Keratinocyte (primary cell): ENCODE data around the gene LAMA2. TPM values are rescaled to one million over a fixed set of nuclear protein-coding genes. Genes with fewer than 3 reads are reported as not detected.

ENCODE experiments used
- DNase-seq: peaks from one replicate; pipeline ENCODE4 v3.0.0-alpha.2; 2011; ENCODE audit warnings: low read depth, missing footprints, low spot score
- FAIRE-seq: peaks from 2 replicates; lab custom pipeline; 2011; peaks lifted over from hg19 to GRCh38; lab: Jason Lieb, UNC
- H2AFZ ChIP-seq: 2 replicates; pipeline ENCODE4 v1.6.0; 2012; ENCODE audit warnings: low read length, control low read depth, inconsistent platforms; ENCODE audit not compliant: control insufficient read depth
- H3K27ac ChIP-seq: 2 replicates; pipeline ENCODE4 v1.5.1; 2011; ENCODE audit warnings: low read length; ENCODE audit not compliant: control insufficient read depth, insufficient read depth
- H3K27me3 ChIP-seq: 3 replicates; pipeline ENCODE4 v1.6.0; 2011; ENCODE audit warnings: low read length; ENCODE audit not compliant: control insufficient read depth, insufficient read depth; ENCODE audit errors: extremely low read depth
- H3K36me3 ChIP-seq, 2 experiments: 2 replicates in 1 of 2; 3 replicates in 1 of 2; pipeline ENCODE4 v1.5.1; 2011; ENCODE audit warnings: low read length in 2 of 2, mild to moderate bottlenecking in 1 of 2; ENCODE audit not compliant: control insufficient read depth in 2 of 2, insufficient read depth in 2 of 2; ENCODE audit errors: extremely low read depth in 1 of 2
- H3K4me1 ChIP-seq: 3 replicates; pipeline ENCODE4 v1.5.1; 2011; ENCODE audit warnings: low read length; ENCODE audit not compliant: control insufficient read depth, insufficient read depth; ENCODE audit errors: extremely low read depth
- H3K4me2 ChIP-seq: 3 replicates; pipeline ENCODE4 v1.6.0; 2011; ENCODE audit warnings: low read depth, low read length; ENCODE audit not compliant: control insufficient read depth, insufficient read depth; ENCODE audit errors: extremely low read depth
- H3K4me3 ChIP-seq, 3 experiments: fragments of 200-600 bp in 1 of 3; sonication (generic) in 1 of 3; 2 replicates in 2 of 3; 3 replicates in 1 of 3; pipeline ENCODE4 v1.5.1; 2011 to 2016; ENCODE audit warnings: low read length in 3 of 3, mild to moderate bottlenecking in 3 of 3, control low read depth in 2 of 3, inconsistent platforms in 1 of 3, low read depth in 1 of 3, mixed read lengths in 1 of 3, mixed run types in 1 of 3, moderate library complexity in 1 of 3; ENCODE audit not compliant: control insufficient read depth in 2 of 3, insufficient read depth in 2 of 3; ENCODE audit errors: extremely low read depth in 1 of 3
- H3K79me2 ChIP-seq: 2 replicates; pipeline ENCODE4 v1.6.0; 2012; ENCODE audit warnings: low read length; ENCODE audit not compliant: control insufficient read depth, insufficient read depth
- H3K9ac ChIP-seq: 3 replicates; pipeline ENCODE4 v1.6.0; 2011; ENCODE audit warnings: low read length; ENCODE audit not compliant: control insufficient read depth, insufficient read depth; ENCODE audit errors: extremely low read depth
- H3K9me1 ChIP-seq: 3 replicates; pipeline ENCODE4 v1.6.0; 2011; ENCODE audit warnings: low read length; ENCODE audit not compliant: control insufficient read depth, insufficient read depth; ENCODE audit errors: extremely low read depth
- H3K9me3 ChIP-seq: 2 replicates; pipeline ENCODE4 v1.5.1; 2012; ENCODE audit warnings: low read depth, low read length; ENCODE audit not compliant: control insufficient read depth
- H4K20me1 ChIP-seq: 3 replicates; pipeline ENCODE4 v1.6.0; 2011; ENCODE audit warnings: low read length; ENCODE audit not compliant: control insufficient read depth, insufficient read depth; ENCODE audit errors: extremely low read depth
- EZH2 ChIP-seq: IDR thresholded peaks from one replicate; pipeline ENCODE4 v1.6.1; 2012; ENCODE audit warnings: inconsistent platforms, mild to moderate bottlenecking, low read length, moderate library complexity
- dilution Hi-C: fragments of 300-500 bp; cut with MboI; formaldehyde crosslinking; loops from one replicate; pipeline ENCODE4 v1.7.0; 2020; ENCODE audit warnings: low sequenced_read_pairs; ENCODE audit not compliant: extremely low pct_ligation_motif_present
- polyA plus RNA-seq, 5 experiments: library from polyadenylated mRNA; depleted of rRNA in 3 of 5; stranded (reverse) in 3 of 5; stranded (forward) in 1 of 5; unstranded in 1 of 5; fragments of >200 nt; gene quantifications; 1 replicate in 1 of 5; 2 replicates in 3 of 5; 3 replicates in 1 of 5; pipeline versions ENCODE4 v1.2.1 to v1.2.3, GENCODE V29; 2011 to 2012; ENCODE audit warnings: missing spikeins in 2 of 5, low read depth in 1 of 5, low replicate concordance in 1 of 5
- TF ChIP-seq, protein P1 (sequence below), 3 experiments: IDR thresholded peaks in 1 of 3; conservative IDR thresholded peaks in 1 of 3; optimal IDR thresholded peaks in 1 of 3; 2 replicates in 2 of 3; 3 replicates in 1 of 3; pipeline versions ENCODE3 to v1.5.1; 2011; ENCODE audit warnings: low read length in 3 of 3, mild to moderate bottlenecking in 3 of 3, moderate library complexity in 2 of 3, control low read depth in 1 of 3, inconsistent platforms in 1 of 3; ENCODE audit not compliant: insufficient read depth in 2 of 3; ENCODE audit errors: extremely low read depth in 1 of 3

The LAMA2 gene
- polyA plus RNA-seq, 1 donor (not counting 4 experiments of a cell fraction or from before 2014, with no cell fraction given), result 1.4 TPM

GRCh38 chr6:129302671-129303070, 419.7 kb downstream of the LAMA2 start:
- H3K4me3 ChIP-seq, result no peak overlapping the region
- H4K20me1 ChIP-seq, result no peaks in the 10 kb centered on the region
- no peak overlapping the region for H2AFZ ChIP-seq
- no peak overlapping the region for H3K4me2 ChIP-seq
- H3K36me3 ChIP-seq, result no peaks in the 10 kb centered on the region
- TF ChIP-seq EZH2, result no peak
- TF ChIP-seq, protein P1, sequence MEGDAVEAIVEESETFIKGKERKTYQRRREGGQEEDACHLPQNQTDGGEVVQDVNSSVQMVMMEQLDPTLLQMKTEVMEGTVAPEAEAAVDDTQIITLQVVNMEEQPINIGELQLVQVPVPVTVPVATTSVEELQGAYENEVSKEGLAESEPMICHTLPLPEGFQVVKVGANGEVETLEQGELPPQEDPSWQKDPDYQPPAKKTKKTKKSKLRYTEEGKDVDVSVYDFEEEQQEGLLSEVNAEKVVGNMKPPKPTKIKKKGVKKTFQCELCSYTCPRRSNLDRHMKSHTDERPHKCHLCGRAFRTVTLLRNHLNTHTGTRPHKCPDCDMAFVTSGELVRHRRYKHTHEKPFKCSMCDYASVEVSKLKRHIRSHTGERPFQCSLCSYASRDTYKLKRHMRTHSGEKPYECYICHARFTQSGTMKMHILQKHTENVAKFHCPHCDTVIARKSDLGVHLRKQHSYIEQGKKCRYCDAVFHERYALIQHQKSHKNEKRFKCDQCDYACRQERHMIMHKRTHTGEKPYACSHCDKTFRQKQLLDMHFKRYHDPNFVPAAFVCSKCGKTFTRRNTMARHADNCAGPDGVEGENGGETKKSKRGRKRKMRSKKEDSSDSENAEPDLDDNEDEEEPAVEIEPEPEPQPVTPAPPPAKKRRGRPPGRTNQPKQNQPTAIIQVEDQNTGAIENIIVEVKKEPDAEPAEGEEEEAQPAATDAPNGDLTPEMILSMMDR (optimal IDR thresholded peaks at IDR 0.05 in 1 of 3, IDR thresholded peaks at IDR 0.05 in 1 of 3, conservative IDR thresholded peaks at IDR 0.05 in 1 of 3; ENCODE audit: extremely low read depth in 1 of 3, insufficient read depth in 2 of 3, low read length in 3 of 3), result no peak
- H3K79me2 ChIP-seq, result no peaks in the 10 kb centered on the region
- no peaks in the 10 kb centered on the region for H3K27me3 ChIP-seq
- H3K9me1 ChIP-seq, result no peaks in the 10 kb centered on the region
- H3K9me3 ChIP-seq, result no peaks in the 10 kb centered on the region
- no peak overlapping the region for H3K27ac ChIP-seq
- no peak for FAIRE-seq
- DNase-seq, result no peak
- H3K4me1 ChIP-seq, result no peaks in the 10 kb centered on the region
- dilution Hi-C loops, result no loop called here
- H3K9ac ChIP-seq, result no peak overlapping the region

- Histone ChIP-seq H3K4me3 (no peak overlapping the region), H4K20me1 (no peaks in the 10 kb centered on the region), H2AFZ (no peak overlapping the region), H3K9me3 (no peaks in the 10 kb centered on the region), H3K9ac (no peak overlapping the region), H3K4me2 (no peak overlapping the region), H3K79me2 (no peaks in the 10 kb centered on the region), H3K27ac (no peak overlapping the region), H3K4me1 (no peaks in the 10 kb centered on the region), H3K36me3 (no peaks in the 10 kb centered on the region), H3K27me3 (no peaks in the 10 kb centered on the region), H3K9me1 (no peaks in the 10 kb centered on the region)
- DNase-seq, result no peak
- dilution Hi-C loops, result no loop called here
- FAIRE-seq, result no peak
- no peak for TF ChIP-seq EZH2
- TF ChIP-seq, protein P1 (optimal IDR thresholded peaks at IDR 0.05 in 1 of 3, IDR thresholded peaks at IDR 0.05 in 1 of 3, conservative IDR thresholded peaks at IDR 0.05 in 1 of 3; ENCODE audit: extremely low read depth in 1 of 3, insufficient read depth in 2 of 3, low read length in 3 of 3), result no peak
Observed at GRCh38 chr6:129306826-129307225, 423.9 kb downstream of the LAMA2 start.
